Dedifferentiated amniotic fluid mesenchymal stem cell (primary cell): ENCODE measurements around the gene ZNF580.

ENCODE experiments used
- DNase-seq: peaks from one replicate; pipeline ENCODE4 v3.0.0-alpha.2; 2016; ENCODE audit errors: extremely low spot score

The ZNF580 gene

DNA sequence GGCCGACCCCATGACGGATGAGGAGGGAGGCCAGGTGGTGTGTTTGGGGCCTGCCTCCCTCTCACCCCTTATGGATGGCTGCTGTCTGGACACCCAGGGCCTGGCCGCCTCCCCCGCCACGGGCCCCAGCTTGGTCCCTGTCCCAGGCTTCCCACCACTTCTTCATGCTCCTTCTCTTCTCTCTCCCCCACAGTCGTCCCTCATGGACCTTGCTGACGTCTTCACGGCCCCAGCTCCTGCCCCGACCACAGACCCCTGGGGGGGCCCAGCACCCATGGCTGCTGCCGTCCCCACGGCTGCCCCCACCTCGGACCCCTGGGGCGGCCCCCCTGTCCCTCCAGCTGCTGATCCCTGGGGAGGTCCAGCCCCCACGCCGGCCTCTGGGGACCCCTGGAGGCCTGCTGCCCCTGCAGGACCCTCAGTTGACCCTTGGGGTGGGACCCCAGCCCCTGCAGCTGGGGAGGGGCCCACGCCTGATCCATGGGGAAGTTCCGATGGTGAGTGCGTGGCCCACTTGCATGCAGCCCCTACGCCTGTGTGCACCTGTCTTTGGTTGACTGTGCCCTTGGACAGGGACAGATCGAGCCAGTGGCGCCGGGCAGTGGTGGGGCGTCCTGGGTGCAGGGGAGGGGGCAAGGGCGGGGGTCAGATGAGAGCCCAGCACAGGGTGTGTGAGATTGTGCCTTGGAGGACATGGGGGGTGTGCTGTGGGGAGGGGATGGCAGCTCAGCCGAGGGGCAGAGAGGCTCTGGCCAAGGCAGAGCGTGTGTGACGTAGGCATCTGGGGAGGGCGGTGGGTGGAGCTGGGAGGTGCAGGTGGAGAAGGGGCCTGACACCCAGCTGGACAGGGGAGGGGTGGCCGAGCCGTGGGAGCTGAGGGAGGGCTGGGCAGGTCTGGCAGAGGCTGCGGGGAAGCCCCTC is 51.0 kb downstream of the ZNF580 start:
- DNase-seq: no peak

GRCh38 chr19:55692681-55693081 is 51.9 kb downstream of the ZNF580 start:
- DNase-seq: no peak
